ENCODE results near the gene NAGS.

The NAGS gene

GRCh38 chr17:43998552-43998951 lies 5.9 kb upstream of the NAGS start:
- H3K4me3 ChIP-seq (ENCODE audit: low read length), result no peak overlapping the region
- DNase-seq (ENCODE audit: low read depth), result no peak
- no peak for TF ChIP-seq CTCF (conservative IDR thresholded peaks at IDR 0.05; ENCODE audit: low read depth, low read length)

GRCh38 chr17:43999024-43999423 lies 5.4 kb upstream of the NAGS start:
- no peak for DNase-seq (ENCODE audit: low read depth)
- no peak overlapping the region for H3K4me3 ChIP-seq (ENCODE audit: low read length)
- TF ChIP-seq CTCF (conservative IDR thresholded peaks at IDR 0.05; ENCODE audit: low read depth, low read length), result no peak

GRCh38 chr17:44000141-44000860 lies 4.1 kb upstream of the NAGS start:
- H3K4me3 ChIP-seq (ENCODE audit: low read length), result no peak overlapping the region
- TF ChIP-seq CTCF (conservative IDR thresholded peaks at IDR 0.05; ENCODE audit: low read depth, low read length), result no peak
- no peak for DNase-seq (ENCODE audit: low read depth)

- DNase-seq (ENCODE audit: low read depth), result no peak
- no peak overlapping the region for H3K4me3 ChIP-seq (ENCODE audit: low read length)
- TF ChIP-seq CTCF (conservative IDR thresholded peaks at IDR 0.05; ENCODE audit: low read depth, low read length), result no peak
These were observed 3.5 kb upstream of the NAGS start for GRCh38 chr17:44000871-44001460.

- H3K4me3 ChIP-seq (ENCODE audit: low read length), result no peak overlapping the region
- DNase-seq (ENCODE audit: low read depth), result no peak
These were observed 2.9 kb upstream of the NAGS start for GRCh38 chr17:44001461-44001920.

GRCh38 chr17:44002141-44002848 lies 2.1 kb upstream of the NAGS start:
- H3K4me3 ChIP-seq (ENCODE audit: low read length), result no peak overlapping the region
- no peak for DNase-seq (ENCODE audit: low read depth)
- TF ChIP-seq CTCF (conservative IDR thresholded peaks at IDR 0.05; ENCODE audit: low read depth, low read length), result no peak

More at GRCh38 chr17:44001461-44001920, 2.9 kb upstream of the NAGS start:
- no peak for TF ChIP-seq CTCF (conservative IDR thresholded peaks at IDR 0.05; ENCODE audit: low read depth, low read length)
